GM19239 (cell line): Measurements from ENCODE around the gene MYH7.
"Not testable (repeated sequence)": the region's sequence is repeated elsewhere in the genome, so short reads cannot be mapped to it uniquely, and the experiment has no call there.

Source experiments
- DNase-seq: peaks from one replicate; pipeline ENCODE4 v3.0.0; 2011; ENCODE audit warnings: low spot score; ENCODE audit not compliant: insufficient read length
- FAIRE-seq: peaks from 2 replicates; lab custom pipeline; 2011; peaks lifted over from hg19 to GRCh38; lab: Jason Lieb, UNC

MYH7 gene

DNA sequence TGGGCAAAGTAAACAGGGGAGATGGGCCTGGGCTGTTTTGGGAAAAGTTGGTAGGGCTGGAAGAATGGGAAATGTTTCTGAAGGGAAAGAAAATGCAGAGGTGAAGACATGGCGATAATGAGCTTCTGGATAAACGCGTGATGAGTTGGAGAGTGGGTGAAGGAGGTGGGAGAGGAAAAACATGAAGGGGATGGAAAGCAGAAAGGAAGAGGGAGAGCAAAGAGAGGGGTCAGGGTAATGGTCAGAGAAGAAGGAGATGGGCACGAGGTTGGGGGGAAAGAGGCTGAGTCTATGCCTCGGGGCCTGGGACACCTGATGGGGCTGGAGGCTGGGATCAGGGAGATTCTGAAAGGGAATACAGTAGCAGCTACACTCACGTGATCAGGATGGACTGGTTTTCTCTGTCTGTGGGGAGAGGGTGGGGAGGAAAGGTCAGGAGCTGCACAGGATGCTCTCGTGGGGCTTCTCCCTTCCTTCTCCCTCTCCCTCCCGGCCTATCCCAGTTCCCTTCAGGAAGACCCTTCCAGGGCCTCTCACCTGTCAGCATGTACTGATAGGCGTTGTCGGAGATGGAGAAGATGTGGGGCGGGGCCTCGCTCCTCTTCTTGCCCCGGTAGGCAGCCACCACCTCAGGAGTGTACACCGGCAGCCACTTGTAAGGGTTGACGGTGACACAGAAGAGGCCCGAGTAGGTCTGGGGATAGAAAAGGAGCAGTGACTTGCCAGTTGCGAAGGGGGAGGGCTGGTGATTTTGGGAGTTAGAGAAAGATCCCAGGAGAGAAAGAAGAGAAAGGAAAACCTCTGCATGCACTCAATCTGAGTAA is 3.1 kb downstream of the MYH7 start:
- DNase-seq (no peak), FAIRE-seq (no peak)

DNA sequence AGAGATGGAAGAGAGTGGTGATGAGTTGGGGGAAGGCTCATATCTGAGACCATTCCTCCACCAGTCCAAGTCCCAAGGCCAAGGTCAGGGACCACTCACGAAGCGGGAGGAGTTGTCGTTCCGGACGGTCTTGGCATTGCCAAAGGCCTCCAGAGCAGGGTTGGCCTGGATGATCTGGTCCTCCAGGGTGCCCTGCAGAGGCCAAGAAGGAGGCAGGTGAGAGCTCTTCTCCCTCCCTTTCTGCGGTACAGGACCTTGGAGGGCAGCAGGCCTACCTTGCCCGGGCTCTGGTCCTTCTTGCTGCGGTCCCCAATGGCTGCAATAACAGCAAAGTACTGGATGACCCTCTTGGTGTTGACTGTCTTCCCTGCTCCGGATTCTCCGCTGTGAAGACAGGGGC is 4.0 kb downstream of the MYH7 start:
- no peak for DNase-seq

DNA sequence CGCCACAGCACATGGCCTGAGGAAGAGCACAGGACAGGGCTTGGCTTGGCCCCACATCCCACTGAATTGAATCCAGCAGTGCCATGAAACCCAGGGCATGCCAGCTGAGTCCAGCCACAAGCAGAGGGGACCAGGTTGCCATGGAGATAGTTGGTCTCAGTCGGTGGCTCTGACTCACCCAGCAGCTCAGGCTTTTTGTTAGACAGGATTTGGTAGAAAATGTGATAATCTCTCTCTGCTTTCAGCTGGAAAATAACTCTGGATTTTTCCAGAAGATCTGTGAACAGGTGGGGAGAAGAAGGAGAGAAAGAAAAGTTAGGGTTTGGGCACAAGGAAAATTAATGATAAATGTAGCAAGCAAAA is 4.8 kb downstream of the MYH7 start:
- no peak for DNase-seq

More for the DNA sequence above, 4.0 kb downstream of the MYH7 start:
- no peak for FAIRE-seq

DNA sequence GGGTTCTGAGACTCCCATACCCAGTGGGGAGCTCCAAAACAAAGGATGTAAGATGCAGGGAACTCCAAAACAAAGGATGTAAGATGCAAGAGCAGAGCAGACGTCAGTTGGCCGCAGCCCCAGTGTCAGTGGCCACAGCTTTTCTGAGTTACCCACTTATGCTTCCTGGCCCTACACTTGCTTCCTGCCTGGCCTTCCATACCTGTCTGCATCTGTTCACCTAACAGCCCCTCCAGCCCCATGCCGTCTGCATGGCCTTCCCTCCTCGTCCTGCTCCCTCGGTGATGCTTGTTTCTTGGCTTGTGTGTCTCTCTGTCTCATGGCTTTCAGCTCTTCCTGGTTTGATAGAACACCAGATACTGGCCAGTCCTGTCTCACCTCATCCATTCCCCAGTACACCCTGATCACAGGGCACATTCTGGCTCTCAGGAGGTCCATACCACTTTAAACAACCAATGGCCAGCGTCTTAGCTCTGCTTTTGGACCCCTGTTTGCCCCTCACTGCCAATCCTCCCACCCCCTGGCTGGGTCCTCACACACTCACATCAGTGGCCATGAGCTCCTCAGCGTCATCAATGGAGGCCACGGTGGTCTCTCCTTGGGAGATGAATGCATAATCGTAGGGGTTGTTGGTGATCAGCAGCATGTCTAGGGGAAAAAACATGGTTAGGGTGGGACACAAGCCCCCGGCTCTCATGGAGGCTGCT is 5.3 kb downstream of the MYH7 start:
- FAIRE-seq: no peak
- no peak for DNase-seq

More for the DNA sequence above, 4.8 kb downstream of the MYH7 start:
- FAIRE-seq: no peak

DNA sequence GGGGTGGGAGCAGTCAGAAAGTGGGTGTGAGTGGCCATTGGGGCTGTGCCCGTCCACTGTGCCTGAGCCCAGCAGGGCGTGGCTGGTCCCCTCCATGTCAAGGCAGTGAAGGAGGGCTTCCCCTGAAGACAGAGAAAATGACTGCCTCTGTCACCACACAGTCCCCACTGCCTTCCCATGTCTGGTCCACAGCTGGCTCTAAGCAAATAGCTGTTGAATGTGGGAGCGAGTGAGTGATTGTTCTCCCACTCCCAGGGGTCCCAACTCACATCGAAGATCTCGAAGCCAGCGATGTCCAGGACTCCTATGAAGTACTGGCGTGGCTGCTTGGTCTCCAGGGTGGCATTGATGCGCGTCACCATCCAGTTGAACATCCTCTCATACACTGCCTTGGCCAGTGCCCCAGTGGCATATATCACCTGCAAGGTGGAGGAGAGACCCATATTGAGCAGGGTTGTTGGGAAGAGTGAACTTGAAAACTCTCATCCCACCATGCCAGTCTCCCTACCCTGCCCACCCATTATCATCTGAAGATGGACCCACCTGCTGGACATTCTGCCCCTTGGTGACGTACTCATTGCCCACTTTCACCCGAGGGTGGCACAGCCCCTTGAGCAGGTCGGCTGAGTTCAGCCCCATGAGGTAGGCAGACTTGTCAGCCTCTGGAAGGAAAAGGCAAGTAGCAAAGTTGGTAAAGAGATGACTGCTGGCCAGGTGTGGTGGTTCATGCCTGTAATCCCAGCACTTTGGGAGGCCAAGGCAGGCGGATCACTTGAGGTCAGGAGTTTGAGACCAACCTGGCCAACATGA is 6.6 kb downstream of the MYH7 start:
- FAIRE-seq (no peak), DNase-seq (no peak)

DNA sequence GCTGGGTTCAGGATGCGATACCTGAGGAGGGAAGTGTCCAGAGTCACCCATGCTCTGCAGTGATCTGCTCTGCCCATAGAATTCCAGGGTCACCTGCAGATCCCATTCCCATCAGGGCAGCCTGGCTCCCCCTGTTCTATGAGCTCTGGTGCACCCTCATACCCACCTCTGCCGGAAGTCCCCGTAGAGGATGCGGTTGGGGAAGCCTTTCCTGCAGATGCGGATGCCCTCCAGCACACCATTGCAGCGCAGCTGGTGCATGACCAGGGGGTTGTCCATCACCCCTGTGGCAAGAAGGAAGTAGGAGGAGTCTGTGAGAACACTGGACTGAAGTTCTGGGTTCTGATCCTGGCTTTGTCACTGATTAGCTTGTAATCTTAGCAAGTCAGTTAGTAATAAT is 9.7 kb downstream of the MYH7 start:
- FAIRE-seq, DNase-seq: not testable (repeated sequence)

DNA sequence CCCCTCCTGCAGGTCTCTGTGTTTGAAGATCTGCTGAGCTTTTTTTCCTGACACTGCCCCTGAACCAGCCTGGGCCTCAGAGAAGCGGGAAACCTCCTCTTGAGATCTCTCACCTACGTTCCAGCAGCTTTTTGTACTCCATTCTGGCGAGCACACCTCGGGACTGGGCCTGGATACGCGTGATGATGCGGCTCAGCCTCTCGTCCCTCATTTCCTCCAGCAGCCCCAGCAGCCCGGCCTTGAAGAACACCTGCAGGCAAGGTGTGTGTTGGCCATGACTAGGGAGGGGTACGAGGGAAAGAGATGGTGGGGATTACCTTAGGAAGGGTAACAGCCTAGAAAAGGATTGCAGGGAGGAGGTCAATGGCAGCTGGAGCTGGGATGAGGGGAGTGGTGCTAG is 10.3 kb downstream of the MYH7 start:
- FAIRE-seq (no peak), DNase-seq (no peak)

DNA sequence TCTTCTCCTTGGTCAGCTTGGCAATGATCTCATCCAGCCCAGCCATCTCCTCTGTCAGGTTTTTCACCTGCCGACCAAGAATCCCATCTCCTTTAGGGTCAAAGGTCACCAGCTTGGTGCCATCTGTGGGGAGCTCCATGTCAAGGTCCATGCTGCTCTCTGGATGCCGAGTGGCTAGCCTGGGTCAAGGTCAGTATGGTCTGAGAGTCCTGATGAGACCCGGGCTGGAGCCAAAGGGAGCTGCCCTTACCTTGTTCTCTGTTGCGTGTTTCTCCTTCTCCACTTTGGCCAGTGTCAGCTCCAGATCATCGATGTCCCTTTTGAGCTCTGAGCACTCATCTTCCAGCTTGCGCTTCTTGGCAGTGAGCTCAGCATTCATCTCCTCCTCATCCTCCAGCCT is 11.8 kb downstream of the MYH7 start:
- no peak for FAIRE-seq

DNA sequence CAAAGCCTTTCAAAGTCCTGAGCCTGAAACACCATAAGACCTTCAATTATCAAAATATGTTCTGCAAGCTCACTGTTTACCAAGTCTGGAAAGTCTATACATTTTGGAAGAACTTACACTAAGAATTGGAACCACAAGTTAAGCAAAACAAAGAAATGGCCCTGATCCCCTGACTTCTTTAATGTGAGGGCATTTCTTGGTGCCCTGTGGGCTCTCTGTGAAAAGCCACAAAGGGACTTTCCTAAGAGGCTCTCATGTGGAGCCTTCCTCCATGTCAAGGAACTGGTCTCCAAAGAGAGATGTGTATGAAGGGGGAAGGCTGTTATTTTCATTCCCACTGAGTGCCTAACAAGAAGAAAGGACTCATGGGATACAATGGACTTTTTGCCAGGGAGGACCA is 13.9 kb downstream of the MYH7 start:
- no peak for DNase-seq
- FAIRE-seq: no peak

More for the DNA sequence above, 11.8 kb downstream of the MYH7 start:
- no peak for DNase-seq

DNA sequence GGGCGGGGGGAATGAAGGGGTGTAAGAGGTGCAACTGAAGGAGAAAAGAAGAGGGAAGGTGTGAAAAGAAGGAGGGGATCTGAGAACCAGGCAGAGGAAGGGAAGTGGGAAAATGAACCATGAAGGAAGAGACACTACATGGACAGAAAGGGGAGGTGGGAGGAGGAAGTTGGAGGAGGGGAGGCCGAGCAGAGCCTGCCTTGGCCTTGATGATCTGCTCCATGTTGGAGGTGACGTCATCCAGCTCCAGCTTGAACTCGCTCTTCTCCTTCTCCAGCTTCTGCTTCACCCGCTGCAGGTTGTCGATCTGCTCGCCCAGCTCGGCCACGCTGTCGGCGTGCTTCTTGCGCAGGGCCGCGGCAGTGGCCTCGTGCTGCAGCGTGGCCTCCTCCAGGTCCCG is 15.8 kb downstream of the MYH7 start:
- DNase-seq, FAIRE-seq: not testable (repeated sequence)

DNA sequence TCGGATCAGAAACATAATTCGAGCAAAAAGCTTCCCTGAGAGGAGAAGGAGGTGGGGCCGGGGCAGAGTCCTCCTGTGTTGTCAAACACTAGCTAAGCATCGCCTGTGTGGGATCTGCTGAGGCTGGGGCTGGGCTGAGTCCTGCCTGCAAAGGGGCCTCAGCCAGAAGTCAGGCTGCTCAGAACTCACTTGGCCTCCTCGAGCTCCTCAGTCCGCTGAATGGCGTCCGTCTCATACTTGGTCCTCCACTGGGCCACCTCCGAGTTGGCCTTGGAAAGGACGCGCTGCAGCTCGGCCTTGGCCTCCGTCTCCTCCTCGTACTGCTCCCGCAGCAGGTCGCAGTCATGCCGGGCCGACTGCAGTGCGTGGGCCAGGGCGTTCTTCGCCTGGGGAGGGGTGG is 17.4 kb downstream of the MYH7 start:
- FAIRE-seq (no peak), DNase-seq (no peak)

DNA sequence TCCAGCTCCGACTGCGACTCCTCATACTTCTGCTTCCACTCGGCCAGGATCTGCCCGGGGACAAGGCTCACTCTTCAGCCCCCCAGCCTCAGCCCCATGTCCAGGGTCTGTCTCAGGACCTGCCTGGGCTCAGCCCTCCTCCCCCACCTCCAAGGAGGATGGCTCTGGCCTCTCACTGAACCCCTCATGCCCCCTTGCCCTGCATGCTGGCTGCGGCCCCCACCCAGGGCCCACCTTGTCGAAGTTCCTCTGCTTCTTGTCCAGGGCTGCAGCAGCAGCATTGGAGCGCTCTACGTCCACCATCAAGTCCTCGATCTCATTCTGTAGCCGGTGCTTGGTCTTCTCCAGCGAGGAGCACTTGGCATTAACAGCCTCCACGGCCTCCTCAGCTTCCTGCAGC is 18.2 kb downstream of the MYH7 start:
- not testable (repeated sequence) for FAIRE-seq, DNase-seq

DNA sequence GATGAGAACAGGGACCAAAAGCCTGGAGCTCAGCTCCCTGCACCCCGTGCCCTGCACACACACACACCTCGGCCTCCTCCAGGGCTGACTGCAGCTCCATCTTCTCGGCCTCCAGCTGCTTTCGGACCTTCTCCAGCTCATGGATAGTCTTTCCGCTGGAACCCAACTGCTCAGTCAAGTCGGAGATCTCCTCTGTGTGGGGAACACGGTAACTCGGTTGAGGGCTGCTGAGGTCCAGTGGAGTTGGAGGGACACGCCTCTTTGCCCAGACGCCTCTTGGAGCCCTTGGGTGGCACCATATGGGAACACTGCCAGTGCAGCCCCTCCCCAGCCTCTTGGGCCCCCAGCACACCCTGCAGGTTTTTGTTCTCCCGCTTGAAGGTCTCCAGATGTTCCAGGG is 18.7 kb downstream of the MYH7 start:
- no peak for FAIRE-seq

DNA sequence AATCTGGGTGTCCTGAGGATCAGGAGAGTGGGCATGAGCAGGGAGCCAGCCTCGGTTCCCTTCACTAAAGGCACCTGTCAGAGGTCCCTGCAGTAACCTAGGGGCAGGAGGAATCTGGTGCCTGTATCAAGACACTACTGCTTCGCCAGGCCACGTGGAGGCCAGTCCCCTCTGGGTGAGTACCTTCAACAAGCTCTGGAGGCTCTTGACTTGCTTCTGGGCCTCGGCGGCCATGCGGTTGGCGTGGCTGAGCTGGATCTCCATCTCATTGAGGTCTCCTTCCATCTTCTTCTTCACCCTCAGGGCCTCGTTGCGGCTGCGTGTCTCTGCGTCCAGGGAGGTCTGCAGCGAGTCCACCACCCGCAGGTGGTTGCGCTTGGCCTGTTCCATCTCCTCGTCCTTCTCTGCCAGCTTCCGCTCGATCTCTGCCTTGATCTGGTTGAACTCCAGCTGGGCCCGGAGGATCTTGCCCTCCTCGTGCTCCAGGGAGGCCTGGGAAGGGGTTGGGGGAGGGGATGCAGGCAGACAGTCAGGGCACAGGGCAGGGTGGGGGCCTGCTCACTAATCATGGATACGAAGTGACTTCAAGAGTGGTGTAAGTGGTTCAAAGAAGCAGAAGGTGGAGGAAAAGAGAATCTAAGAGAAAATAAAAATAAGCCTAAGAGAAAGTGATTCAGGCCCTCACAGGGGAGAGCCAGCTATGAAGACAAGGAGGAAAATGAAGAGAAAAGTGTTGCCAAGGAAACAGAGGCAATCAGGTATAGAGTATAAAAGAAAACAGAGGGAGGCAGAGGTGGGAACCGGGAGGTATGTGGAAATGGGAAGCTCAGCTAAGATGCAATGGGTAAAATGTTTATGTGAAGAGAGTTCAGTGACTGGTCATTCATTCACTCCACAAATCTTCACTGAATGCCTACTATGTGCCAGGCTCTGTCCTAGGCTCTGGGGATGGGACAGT is 19.4 kb downstream of the MYH7 start:
- DNase-seq (no peak), FAIRE-seq (no peak)

More for the DNA sequence above, 18.7 kb downstream of the MYH7 start:
- no peak for DNase-seq

DNA sequence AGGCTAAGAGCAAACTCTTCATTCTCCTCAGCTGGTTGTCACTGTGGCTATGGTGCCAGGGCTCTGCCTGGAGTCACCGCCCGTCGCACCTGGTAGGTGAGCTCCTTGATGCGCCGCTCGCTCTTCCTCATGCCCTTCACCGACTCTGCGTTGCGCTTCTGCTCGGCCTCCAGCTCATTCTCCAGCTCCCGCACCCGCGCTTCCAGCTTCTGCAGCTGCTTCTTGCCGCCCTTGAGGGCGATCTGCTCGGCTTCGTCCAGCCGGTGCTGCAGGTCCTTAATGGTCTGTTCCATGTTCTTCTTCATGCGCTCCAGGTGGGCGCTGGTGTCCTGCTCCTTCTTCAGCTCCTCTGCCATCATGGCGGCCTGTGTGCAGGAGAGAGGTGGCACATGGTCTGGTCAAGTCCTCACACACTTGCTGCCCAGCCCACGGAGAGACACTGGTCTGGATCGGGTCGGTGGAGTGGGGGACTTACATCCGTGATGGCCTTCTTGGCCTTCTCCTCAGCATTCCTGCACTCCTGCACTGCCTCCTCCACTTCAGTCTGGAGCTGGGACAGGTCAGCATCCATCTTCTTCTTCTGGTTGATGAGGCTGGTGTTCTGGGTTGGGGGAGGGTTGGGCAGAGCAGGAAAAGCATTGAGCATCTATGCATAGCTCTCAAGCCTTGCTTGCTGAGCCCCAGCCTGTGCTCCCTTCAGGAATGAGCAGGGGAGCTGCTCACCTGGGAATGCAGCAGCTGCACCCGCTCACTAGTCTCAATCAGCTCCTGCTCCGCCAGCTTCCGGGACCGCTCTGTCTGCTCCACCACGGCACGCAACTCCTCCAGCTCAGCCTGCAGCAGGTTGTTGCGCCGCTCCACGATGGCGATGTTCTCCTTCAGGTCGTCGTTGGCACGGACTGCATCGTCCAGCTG is 20.3 kb downstream of the MYH7 start:
- no peak for FAIRE-seq
- DNase-seq: no peak

DNA sequence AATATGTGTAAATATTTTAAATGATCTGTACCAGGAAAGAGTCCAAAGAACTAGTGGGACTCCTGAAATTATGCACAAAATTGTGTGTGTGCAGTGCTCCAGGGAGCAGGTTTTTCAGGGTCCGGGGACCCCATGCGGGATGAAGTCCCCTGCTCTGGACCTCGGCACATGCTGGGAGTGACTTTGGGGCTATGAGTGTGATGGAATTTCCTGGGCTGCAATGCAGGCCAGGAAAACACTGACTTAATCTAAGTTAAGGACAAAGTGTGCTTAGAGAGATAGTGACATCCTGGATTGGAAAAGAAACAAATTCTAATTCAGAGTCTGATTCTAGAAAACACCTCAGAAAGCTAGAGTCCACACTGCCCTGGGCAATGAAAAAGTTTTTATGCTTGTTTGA is 21.2 kb downstream of the MYH7 start:
- no peak for DNase-seq
- FAIRE-seq: no peak

DNA sequence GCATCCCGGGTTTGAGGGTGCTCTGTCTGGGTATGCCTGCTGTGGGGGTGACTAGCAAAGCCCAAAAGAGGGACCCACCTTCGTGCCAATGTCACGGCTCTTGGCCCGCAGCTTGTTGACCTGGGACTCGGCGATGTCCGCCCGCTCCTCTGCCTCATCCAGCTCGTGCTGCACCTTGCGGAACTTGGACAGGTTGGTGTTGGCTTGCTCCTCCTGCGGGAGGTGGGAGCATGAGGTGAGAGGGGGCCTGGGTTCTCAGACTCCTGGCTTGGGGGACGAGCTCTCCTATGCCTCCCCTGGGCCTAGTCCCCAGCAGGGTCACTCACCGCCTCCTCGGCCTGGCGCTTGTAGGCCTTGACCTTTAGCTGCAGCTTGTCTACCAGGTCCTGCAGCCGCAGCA is 21.8 kb downstream of the MYH7 start:
- FAIRE-seq: no peak
- DNase-seq: no peak

DNA sequence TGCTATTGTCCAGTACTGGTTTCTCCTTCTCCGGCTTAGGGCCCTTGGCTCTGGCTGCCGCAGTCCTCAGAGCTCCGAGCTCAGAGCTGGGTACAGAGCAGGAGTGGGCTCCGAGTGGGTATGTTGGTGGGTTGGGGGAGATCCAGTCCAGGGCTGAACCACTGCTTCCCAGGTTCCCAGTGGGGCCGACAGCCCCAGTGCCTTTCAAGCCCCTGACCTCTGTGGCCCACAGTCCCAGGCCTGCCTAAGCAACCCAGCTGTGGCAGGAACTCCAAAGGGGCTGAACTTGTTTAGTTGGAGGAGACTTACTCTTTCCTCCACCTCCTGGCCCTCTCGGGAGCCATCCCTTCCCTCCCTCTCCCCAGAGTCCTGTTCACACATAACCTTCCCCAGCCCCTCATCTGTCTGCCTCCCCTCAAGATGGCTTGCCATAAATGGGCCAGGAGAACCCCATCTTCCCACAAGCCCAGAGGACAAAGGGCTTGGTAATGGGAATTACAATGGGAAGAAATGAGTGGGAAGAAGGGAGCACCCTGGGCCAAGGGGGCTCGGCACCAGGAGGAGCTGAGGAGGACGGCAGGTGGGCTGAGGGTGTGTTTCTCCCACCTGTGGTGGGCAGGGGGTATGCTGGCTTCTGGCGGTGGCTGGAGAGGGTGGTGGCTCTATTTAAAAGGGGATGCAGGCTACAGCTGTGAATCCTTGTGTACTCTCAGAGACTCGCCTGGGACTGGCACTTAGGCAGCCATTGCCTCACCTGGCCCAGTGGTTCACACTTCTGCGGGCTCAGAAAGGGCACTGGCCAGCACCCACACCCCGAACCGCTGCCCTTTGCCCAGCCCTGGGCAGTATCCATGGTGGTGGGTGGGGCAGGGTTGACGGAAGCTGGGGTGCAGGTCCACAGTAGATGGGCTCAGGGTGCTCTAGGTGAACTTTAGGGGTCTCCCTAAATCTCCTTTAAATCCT is 23.6 kb downstream of the MYH7 start:
- DNase-seq: no peak
- FAIRE-seq: no peak
